Midbrain (tissue), 1 donor: ENCODE results near the gene C13orf46.
"Not testable (repeated sequence)": the region's sequence is repeated elsewhere in the genome, so short reads cannot be mapped to it uniquely, and the experiment has no call there.

Experiments
- DNase-seq: peaks from one replicate; lab custom pipeline; 2025; lab: John Stamatoyannopoulos, UW

The C13orf46 gene

GRCh38 chr13:113991676-113992179, 17.9 kb upstream of the C13orf46 start:
- no peak for DNase-seq

GRCh38 chr13:113991191-113991669, 17.4 kb upstream of the C13orf46 start:
- DNase-seq, result peak; percentile 5

- DNase-seq, result no peak
These were observed 16.5 kb upstream of the C13orf46 start for GRCh38 chr13:113990321-113990837.

GRCh38 chr13:113989585-113990300, 15.9 kb upstream of the C13orf46 start:
- no peak for DNase-seq

GRCh38 chr13:113988859-113989258, 15.0 kb upstream of the C13orf46 start:
- not testable (repeated sequence) for DNase-seq

GRCh38 chr13:113982296-113982661, 8.4 kb upstream of the C13orf46 start:
- no peak for DNase-seq

- DNase-seq, result no peak
These were observed 7.9 kb upstream of the C13orf46 start for GRCh38 chr13:113981611-113982295.

GRCh38 chr13:113981194-113981605, 7.3 kb upstream of the C13orf46 start:
- DNase-seq, result no peak

- no peak for DNase-seq
These were observed 6.7 kb upstream of the C13orf46 start for GRCh38 chr13:113980489-113981064.

- no peak for DNase-seq
These were observed 6.1 kb upstream of the C13orf46 start for GRCh38 chr13:113979791-113980471.

- no peak for DNase-seq
These were observed 5.0 kb upstream of the C13orf46 start for GRCh38 chr13:113978741-113979481.

- no peak for DNase-seq
These were observed 4.1 kb upstream of the C13orf46 start for GRCh38 chr13:113977976-113978375.

- no peak for DNase-seq
These were observed 3.1 kb upstream of the C13orf46 start for GRCh38 chr13:113976711-113977684.

- no peak for DNase-seq
These were observed 1.5 kb upstream of the C13orf46 start for GRCh38 chr13:113975416-113975815.

- DNase-seq, result no peak
These were observed 717 bp upstream of the C13orf46 start for GRCh38 chr13:113974304-113975281.

GRCh38 chr13:113972451-113973217, 1.2 kb downstream of the C13orf46 start:
- DNase-seq, result no peak

GRCh38 chr13:113971471-113972231, 2.2 kb downstream of the C13orf46 start:
- no peak for DNase-seq
